Neural cell (in vitro differentiated cells): Measurements from ENCODE around the gene RBM39. TPM values are rescaled to one million over a fixed set of nuclear protein-coding genes. Genes with fewer than 3 reads are reported as not detected.
A peak's percentile ranks its signal among the peaks of the same experiment; 100 is the strongest.

Source experiments
- H2AFZ ChIP-seq: fragments of 200-600, 300-800 bp; sonication (generic), shearing (Covaris generic); 2 replicates; pipeline ENCODE4 v1.6.0; 2014; ENCODE audit warnings: low read depth, mild to moderate bottlenecking, antibody characterized with exemption, low read length, moderate library complexity
- H3F3A ChIP-seq: fragments of 200-600 bp; shearing (Covaris generic); 2 replicates; pipeline ENCODE4 v1.6.1; 2016; ENCODE audit warnings: mild to moderate bottlenecking, moderate library complexity, mixed read lengths, antibody characterized with exemption, low read length; ENCODE audit not compliant: insufficient read depth, poor library complexity, severe bottlenecking
- H3K27ac ChIP-seq: fragments of 200-600, 300-800 bp; sonication (generic), shearing (Covaris generic); 2 replicates; pipeline ENCODE4 v1.5.1; 2014; ENCODE audit warnings: mild to moderate bottlenecking, low read length, moderate library complexity
- H3K27me3 ChIP-seq: fragments of 300-800, 200-600 bp; sonication (generic), shearing (Covaris generic); 2 replicates; pipeline ENCODE4 v1.6.0; 2014; ENCODE audit warnings: mild to moderate bottlenecking, low read depth, low read length, moderate library complexity; ENCODE audit not compliant: insufficient read depth
- H3K36me3 ChIP-seq: fragments of 300-800, 200-600 bp; sonication (generic), shearing (Covaris generic); 2 replicates; pipeline ENCODE4 v1.5.1; 2014; ENCODE audit warnings: mild to moderate bottlenecking, antibody characterized with exemption, low read length, moderate library complexity; ENCODE audit not compliant: insufficient read depth
- H3K4me2 ChIP-seq: fragments of 300-800, 200-600 bp; sonication (generic), shearing (Covaris generic); 2 replicates; pipeline ENCODE4 v1.6.0; 2014; ENCODE audit warnings: mild to moderate bottlenecking, low read length
- H3K4me3 ChIP-seq: fragments of 300-800, 200-600 bp; sonication (generic), shearing (Covaris generic); 2 replicates; pipeline ENCODE4 v1.5.1; 2014; ENCODE audit warnings: mild to moderate bottlenecking, low read length, moderate library complexity
- H3K79me2 ChIP-seq: fragments of 200-600 bp; shearing (Covaris generic); replicated peaks from 2 replicates; pipeline ENCODE4 v1.6.0; 2014; ENCODE audit warnings: mild to moderate bottlenecking, low read length, moderate library complexity; ENCODE audit not compliant: insufficient read depth
- H3K9ac ChIP-seq: fragments of 300-800, 200-600 bp; sonication (generic), shearing (Covaris generic); 2 replicates; pipeline ENCODE4 v1.6.1; 2016; ENCODE audit warnings: mild to moderate bottlenecking, low read length, mixed read lengths
- H3K9me2 ChIP-seq: fragments of 200-600 bp; shearing (Covaris generic); 2 replicates; pipeline ENCODE4 v1.6.1; 2016; ENCODE audit warnings: mild to moderate bottlenecking, low read length, mixed read lengths; ENCODE audit not compliant: insufficient read depth
- H3K9me3 ChIP-seq: fragments of 200-600, 300-800 bp; sonication (generic), shearing (Covaris generic); 2 replicates; pipeline ENCODE4 v1.6.1; 2016; ENCODE audit warnings: mild to moderate bottlenecking, mixed run types, low read length, moderate library complexity, mixed read lengths
- H4K20me1 ChIP-seq: fragments of 200-600 bp; shearing (Covaris generic); 2 replicates; pipeline ENCODE4 v1.6.1; 2016; ENCODE audit warnings: mild to moderate bottlenecking, mixed run types; ENCODE audit not compliant: insufficient read depth
- CTCF ChIP-seq: fragments of 450-650 bp; IDR thresholded peaks from 2 replicates; pipeline ENCODE4 v1.5.1; 2014; ENCODE audit warnings: antibody characterized with exemption, mild to moderate bottlenecking, moderate library complexity; ENCODE audit not compliant: poor library complexity, severe bottlenecking
- EP300 ChIP-seq: fragments of 450-650 bp; conservative IDR thresholded peaks from 2 replicates; pipeline ENCODE4 v1.6.1; 2014; ENCODE audit warnings: antibody characterized with exemption, mild to moderate bottlenecking, moderate library complexity; ENCODE audit not compliant: poor library complexity, severe bottlenecking
- EZH2 ChIP-seq: fragments of 200-600, 300-800 bp; shearing (Covaris generic), sonication (generic); IDR thresholded peaks from 2 replicates; pipeline ENCODE4 v1.6.1; 2014; ENCODE audit warnings: antibody characterized with exemption, low read length, borderline replicate concordance, mild to moderate bottlenecking; ENCODE audit not compliant: insufficient read depth, poor library complexity, severe bottlenecking
- MXI1 ChIP-seq: fragments of 450-650 bp; conservative IDR thresholded peaks from 2 replicates; pipeline ENCODE4 v1.6.1; 2014; ENCODE audit warnings: antibody characterized with exemption, mild to moderate bottlenecking; ENCODE audit not compliant: poor library complexity, severe bottlenecking
- POLR2AphosphoS5 ChIP-seq: IDR thresholded peaks from 2 replicates; pipeline ENCODE4 v1.6.1; 2012
- RAD21 ChIP-seq: fragments of 450-650 bp; conservative IDR thresholded peaks from 2 replicates; pipeline ENCODE4 v1.6.1; 2014; ENCODE audit warnings: antibody characterized with exemption, mild to moderate bottlenecking, moderate library complexity
- REST ChIP-seq: IDR thresholded peaks from 2 replicates; pipeline ENCODE4 v1.6.1; 2012; ENCODE audit warnings: borderline replicate concordance
- SMC3 ChIP-seq: fragments of 450-650 bp; conservative IDR thresholded peaks from 2 replicates; pipeline ENCODE4 v1.6.1; 2014; ENCODE audit warnings: antibody characterized with exemption, mild to moderate bottlenecking, moderate library complexity; ENCODE audit not compliant: poor library complexity
- TAF1 ChIP-seq: IDR thresholded peaks from 2 replicates; pipeline ENCODE4 v1.6.1; 2012; ENCODE audit warnings: low read depth
- polyA plus RNA-seq: library from polyadenylated mRNA; depleted of rRNA; stranded (reverse); fragments of >200 nt; gene quantifications from 2 replicates; pipeline ENCODE4 v1.2.3, GENCODE V29; 2014

The RBM39 gene
- polyA plus RNA-seq, 1 donor from 2014 or later = 839 TPM

GRCh38 chr20:35699957-35700624, 42.0 kb downstream of the RBM39 start:
- Histone ChIP-seq H2AFZ (peak overlapping the region; percentile 78), H3K4me3 (peak overlapping the region; percentile 79), H3K9me3 (no peaks in the 10 kb centered on the region), H3F3A (peaks cover 10% of the 10 kb centered on the region), H3K9me2 (no peaks in the 10 kb centered on the region), H3K9ac (peak overlapping the region; percentile 83), H4K20me1 (no peaks in the 10 kb centered on the region), H3K27ac (peak overlapping the region; percentile 79), H3K27me3 (no peaks in the 10 kb centered on the region), H3K4me2 (peak overlapping the region; percentile 87), H3K79me2 (peaks cover 14% of the 10 kb centered on the region), H3K36me3 (peaks cover 9% of the 10 kb centered on the region)
- no peak for TF ChIP-seq POLR2AphosphoS5
- no peak for TF ChIP-seq CTCF
- TF ChIP-seq EZH2 = no peak
- no peak for TF ChIP-seq REST
- TF ChIP-seq MXI1 = no peak

- peak within 1 kb of the TSS; percentile 79 for H3K27ac ChIP-seq
- H3K9ac ChIP-seq = peak within 1 kb of the TSS; percentile 83
- TF ChIP-seq TAF1 (peak; percentile 62), SMC3 (peak; percentile 71), MXI1 (peak; percentile 94), POLR2AphosphoS5 (peak; percentile 81), RAD21 (peak; percentile 62), CTCF (peak; percentile 67), EZH2 (no peak), REST (no peak), EP300 (no peak)
- H3K27me3 ChIP-seq = no peaks in the 10 kb centered on the region
- H2AFZ ChIP-seq = peak within 1 kb of the TSS; percentile 95
- H3K4me3 ChIP-seq = peak within 1 kb of the TSS; percentile 79
- no peaks in the 10 kb centered on the region for H4K20me1 ChIP-seq
- no peaks in the 10 kb centered on the region for H3K9me3 ChIP-seq
- H3K79me2 ChIP-seq = peaks cover 14% of the 10 kb centered on the region
- H3K9me2 ChIP-seq = no peaks in the 10 kb centered on the region
- H3K36me3 ChIP-seq = peaks cover 5% of the 10 kb centered on the region
- H3F3A ChIP-seq = peaks cover 10% of the 10 kb centered on the region
- peak within 1 kb of the TSS; percentile 90 for H3K4me2 ChIP-seq
Measured at GRCh38 chr20:35699127-35699956, 42.7 kb downstream of the RBM39 start, which contains the start of the genes NFS1 and ROMO1. NFS1 (minus strand) TSS chr20:35699352; CDS start chr20:35699288, 64 bp downstream. ROMO1 (plus strand) TSS chr20:35699405; CDS start chr20:35699633, 228 bp downstream.
